SK-N-SH (cell line): ENCODE results near the gene ADAD2. TPM values are rescaled to one million over a fixed set of nuclear protein-coding genes. Genes with fewer than 3 reads are reported as not detected.
A peak's percentile ranks its signal among the peaks of the same experiment; 100 is the strongest.
"Not testable (repeated sequence)": the region's sequence is repeated elsewhere in the genome, so short reads cannot be mapped to it uniquely, and the experiment has no call there.

Source experiments
- CTCF ChIA-PET: fragments of 300-600, 350-600 bp; formaldehyde crosslinking; extraction: SDS; loops from one replicate; lab custom pipeline; 2021; lab: Yijun Ruan, JAX
- POLR2A ChIA-PET: fragments of 350-600 bp; sonication (Branson Sonifier 250); formaldehyde crosslinking; extraction: SDS; loops from one replicate; lab custom pipeline; 2020; ENCODE audit warnings: antibody characterized with exemption, inconsistent platforms; lab: Yijun Ruan, JAX
- DNase-seq: peaks from one replicate; pipeline ENCODE4 v3.0.0; 2012
- H2AFZ ChIP-seq: fragments of 200-600 bp; sonication (generic); 2 replicates; pipeline ENCODE4 v1.8.1; 2016; ENCODE audit warnings: antibody characterized with exemption, mild to moderate bottlenecking, low read depth
- H3F3A ChIP-seq: fragments of 200-600 bp; sonication (generic); replicated peaks from 2 replicates; pipeline ENCODE3; 2016; ENCODE audit warnings: antibody characterized with exemption, mild to moderate bottlenecking; ENCODE audit not compliant: insufficient read depth
- H3K27ac ChIP-seq, 2 experiments: fragments of 200-500 bp in 1 of 2; fragments of 200-600 bp in 1 of 2; sonication (Bioruptor generic) in 1 of 2; sonication (generic), shearing (Covaris generic) in 1 of 2; 2 replicates each; pipeline versions ENCODE4 v1.5.1 to v1.6.1; 2014 to 2016; ENCODE audit warnings: low read depth in 2 of 2, inconsistent platforms in 1 of 2, low read length in 1 of 2, mild to moderate bottlenecking in 1 of 2, mixed read lengths in 1 of 2
- H3K27me3 ChIP-seq: fragments of 200-600 bp; sonication (generic), shearing (Covaris generic); 2 replicates; pipeline ENCODE4 v1.6.1; 2016; ENCODE audit warnings: mixed run types; ENCODE audit not compliant: insufficient read depth
- H3K36me3 ChIP-seq, 2 experiments: fragments of 200-500 bp in 1 of 2; fragments of 200-600 bp in 1 of 2; sonication (Bioruptor generic) in 1 of 2; sonication (generic) in 1 of 2; replicated peaks in 1 of 2; 2 replicates each; pipeline versions ENCODE3 to v1.5.1; 2014 to 2016; ENCODE audit warnings: low read length in 1 of 2, mild to moderate bottlenecking in 1 of 2; ENCODE audit not compliant: insufficient read depth in 2 of 2, control insufficient read depth in 1 of 2
- H3K4me1 ChIP-seq, 2 experiments: fragments of 200-500 bp in 1 of 2; fragments of 200-600 bp in 1 of 2; sonication (Bioruptor generic) in 1 of 2; sonication (generic), shearing (Covaris generic) in 1 of 2; 2 replicates each; pipeline versions ENCODE4 v1.5.1 to v1.6.1; 2014 to 2016; ENCODE audit warnings: low read depth in 1 of 2, low read length in 1 of 2, mixed run types in 1 of 2; ENCODE audit not compliant: insufficient read depth in 2 of 2, control insufficient read depth in 1 of 2
- H3K4me2 ChIP-seq: fragments of 200-600 bp; sonication (generic), shearing (Covaris generic); 2 replicates; pipeline ENCODE4 v1.6.1; 2017; ENCODE audit warnings: mixed run types
- H3K4me3 ChIP-seq, 2 experiments: fragments of 200-500 bp in 1 of 2; fragments of 200-600 bp in 1 of 2; sonication (Bioruptor generic) in 1 of 2; sonication (generic), shearing (Covaris generic) in 1 of 2; 2 replicates each; pipeline versions ENCODE4 v1.5.1 to v1.8.1; 2014 to 2016; ENCODE audit warnings: low read depth in 2 of 2, inconsistent platforms in 1 of 2, low read length in 1 of 2, mild to moderate bottlenecking in 1 of 2, mixed read lengths in 1 of 2, moderate library complexity in 1 of 2
- H3K79me2 ChIP-seq: fragments of 200-600 bp; sonication (generic); 2 replicates; pipeline ENCODE4 v1.8.1; 2017; ENCODE audit warnings: mild to moderate bottlenecking; ENCODE audit not compliant: insufficient read depth
- H3K9ac ChIP-seq: fragments of 200-600 bp; sonication (generic); 2 replicates; pipeline ENCODE4 v1.6.1; 2017; ENCODE audit warnings: mixed run types
- H3K9me2 ChIP-seq: fragments of 200-600 bp; sonication (generic); 2 replicates; pipeline ENCODE4 v1.6.1; 2017; ENCODE audit warnings: mixed run types
- H3K9me3 ChIP-seq: fragments of 200-600 bp; sonication (generic); 2 replicates; pipeline ENCODE4 v1.6.1; 2017; ENCODE audit warnings: mixed run types, mild to moderate bottlenecking, moderate library complexity
- H4K20me1 ChIP-seq: fragments of 200-600 bp; sonication (generic); 2 replicates; pipeline ENCODE4 v1.6.1; 2017; ENCODE audit warnings: mild to moderate bottlenecking, mixed run types; ENCODE audit not compliant: insufficient read depth
- CHD2 ChIP-seq: fragments of 150-350 bp; IDR thresholded peaks from 2 replicates; pipeline ENCODE4 v1.6.1; 2018; ENCODE audit warnings: low read length; ENCODE audit not compliant: partially characterized antibody
- EP300 ChIP-seq, 2 experiments: IDR thresholded peaks; 2 replicates each; pipeline versions ENCODE4 v1.4.0 to v1.6.1; 2012; ENCODE audit warnings: borderline replicate concordance in 1 of 2, low read depth in 1 of 2, low read length in 1 of 2
- FOSL2 ChIP-seq: IDR thresholded peaks from 2 replicates; pipeline ENCODE4 v1.4.0; 2012; ENCODE audit warnings: low read depth, mild to moderate bottlenecking, moderate library complexity, borderline replicate concordance
- FOXJ3 ChIP-seq: sonication (generic); formaldehyde crosslinking; IDR thresholded peaks from 2 replicates; pipeline ENCODE4 v1.5.1; 2020; ENCODE audit warnings: mild to moderate bottlenecking, missing genetic modification reagents
- FOXM1 ChIP-seq: IDR thresholded peaks from 2 replicates; pipeline ENCODE4 v1.4.0; 2012; ENCODE audit warnings: low read depth, mild to moderate bottlenecking
- GATA2 ChIP-seq: sonication (generic); formaldehyde crosslinking; IDR thresholded peaks from 2 replicates; pipeline ENCODE4 v1.5.0; 2020; ENCODE audit warnings: mild to moderate bottlenecking, missing genetic modification reagents
- JUND ChIP-seq: IDR thresholded peaks from 2 replicates; pipeline ENCODE4 v1.4.0; 2012
- MEF2A ChIP-seq: IDR thresholded peaks from 2 replicates; pipeline ENCODE4 v1.4.0; 2012; ENCODE audit warnings: low read depth, borderline replicate concordance
- NRF1 ChIP-seq: IDR thresholded peaks from 2 replicates; pipeline ENCODE4 v1.6.1; 2012; ENCODE audit warnings: low read depth, mild to moderate bottlenecking, low read length
- POLR2AphosphoS5 ChIP-seq: IDR thresholded peaks from 2 replicates; pipeline ENCODE4 v1.6.1; 2012; ENCODE audit warnings: low read depth, low read length
- RAD21 ChIP-seq: IDR thresholded peaks from 2 replicates; pipeline ENCODE4 v1.6.1; 2012; ENCODE audit warnings: mild to moderate bottlenecking, low read length
- RCOR1 ChIP-seq: fragments of 150-350 bp; IDR thresholded peaks from 2 replicates; pipeline ENCODE4 v1.6.1; 2017; ENCODE audit warnings: antibody characterized with exemption, low read length
- RFX5 ChIP-seq: IDR thresholded peaks from 2 replicates; pipeline ENCODE4 v1.6.1; 2012; ENCODE audit warnings: mild to moderate bottlenecking, improper control_type of control experiment, low read length
- RXRA ChIP-seq: IDR thresholded peaks from 2 replicates; pipeline ENCODE4 v1.4.0; 2012; ENCODE audit warnings: low read depth, mild to moderate bottlenecking, borderline replicate concordance
- SIN3A ChIP-seq: IDR thresholded peaks from 2 replicates; pipeline ENCODE4 v1.6.1; 2012; ENCODE audit warnings: low read depth, mild to moderate bottlenecking, low read length, moderate library complexity, borderline replicate concordance
- TCF12 ChIP-seq: IDR thresholded peaks from 2 replicates; pipeline ENCODE4 v1.4.0; 2012
- YY1 ChIP-seq: IDR thresholded peaks from 2 replicates; pipeline ENCODE4 v1.4.0; 2012; ENCODE audit warnings: low read depth, mild to moderate bottlenecking
- WGBS: methylation state at CpG from one replicate; pipeline ENCODE4 v1.1.6; 2017; ENCODE audit warnings: low lambda C conversion rate; 5-methylcytosine and 5-hydroxymethylcytosine counted together
- polyA plus RNA-seq, 3 experiments: library from polyadenylated mRNA; depleted of rRNA; stranded (reverse); fragments of >200 nt; gene quantifications; 2 replicates each; pipeline ENCODE4 v1.2.3, GENCODE V29; 2012
- TF ChIP-seq, protein P1 (sequence below): fragments of 150-350 bp; IDR thresholded peaks from 2 replicates; pipeline ENCODE4 v1.6.1; 2016; ENCODE audit warnings: mild to moderate bottlenecking, low read depth, low read length
- TF ChIP-seq, protein P2 (sequence below): IDR thresholded peaks from 2 replicates; pipeline ENCODE4 v1.4.0; 2012; ENCODE audit warnings: low read depth
- TF ChIP-seq, protein P3 (sequence below): IDR thresholded peaks from 2 replicates; pipeline ENCODE4 v1.4.0; 2012; ENCODE audit warnings: low read depth, borderline replicate concordance

Gene ADAD2
- polyA plus RNA-seq, 1 of the 3 experiments (the other 2 are of a cell fraction) = not detected

DNA sequence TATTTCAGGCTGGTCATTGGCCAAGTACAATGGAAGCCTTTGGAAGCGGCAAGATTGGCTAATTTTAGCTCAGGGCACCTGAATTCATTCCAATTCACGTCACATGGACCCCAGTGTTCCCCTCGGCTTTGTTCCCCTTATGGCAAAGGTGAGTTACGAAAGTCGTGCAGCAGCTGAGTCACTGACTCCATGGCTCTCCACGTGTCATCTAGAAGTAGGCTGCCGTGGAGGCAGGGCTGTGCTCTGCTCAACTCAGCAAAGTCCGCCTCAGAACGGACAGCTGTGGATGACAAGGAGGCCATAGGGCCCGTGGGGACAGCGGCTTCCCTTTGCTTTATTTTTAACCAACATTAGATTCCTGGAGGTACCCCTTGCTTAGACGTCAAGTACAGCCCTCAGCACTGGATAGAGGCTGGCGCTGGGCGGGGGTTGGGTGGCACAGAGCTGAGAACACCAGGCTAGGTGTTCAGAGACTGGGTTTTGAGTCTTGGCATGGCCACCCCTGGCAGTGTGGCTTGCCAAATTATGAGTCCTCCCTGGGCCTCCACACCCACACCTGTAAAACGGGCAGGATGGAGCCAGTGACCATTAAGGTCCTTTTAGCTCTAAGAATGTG is 23.6 kb downstream of the ADAD2 start:
- Histone ChIP-seq H2AFZ (no peak overlapping the region), H4K20me1 (no peaks in the 10 kb centered on the region), H3K4me2 (no peak overlapping the region), H3K36me3 (no peaks in the 10 kb centered on the region), H3K9me3 (no peaks in the 10 kb centered on the region), H3K27me3 (no peaks in the 10 kb centered on the region), H3K4me3 (no peak overlapping the region), H3K4me1 (peaks cover 0 to 18% of the 10 kb centered on the region in 2 experiments; a peak in 1 of 4 replicates), H3K79me2 (no peaks in the 10 kb centered on the region), H3K9ac (no peak overlapping the region), H3F3A (no peaks in the 10 kb centered on the region), H3K27ac (no peak overlapping the region), H3K9me2 (no peaks in the 10 kb centered on the region)
- WGBS = 79% methylated on average over 10 of the region's 15 CpGs
- CTCF ChIA-PET = interaction anchor here (1.4 to 2.1 kb wide), 3 partner anchors 21 to 270 kb away, joined by 3 to 5 read pairs (median 5); partner anchors contain the start of gene TAF1C
- no peak for DNase-seq
- POLR2A ChIA-PET = no interaction called here
- TF ChIP-seq RXRA (no peak), FOXJ3 (CRISPR knock-in tag) (no peak), POLR2AphosphoS5 (no peak), RAD21 (no peak), YY1 (no peak), SIN3A (no peak), MEF2A (no peak), CHD2 (no peak), JUND (no peak), NRF1 (no peak)
- TF ChIP-seq, protein P1, sequence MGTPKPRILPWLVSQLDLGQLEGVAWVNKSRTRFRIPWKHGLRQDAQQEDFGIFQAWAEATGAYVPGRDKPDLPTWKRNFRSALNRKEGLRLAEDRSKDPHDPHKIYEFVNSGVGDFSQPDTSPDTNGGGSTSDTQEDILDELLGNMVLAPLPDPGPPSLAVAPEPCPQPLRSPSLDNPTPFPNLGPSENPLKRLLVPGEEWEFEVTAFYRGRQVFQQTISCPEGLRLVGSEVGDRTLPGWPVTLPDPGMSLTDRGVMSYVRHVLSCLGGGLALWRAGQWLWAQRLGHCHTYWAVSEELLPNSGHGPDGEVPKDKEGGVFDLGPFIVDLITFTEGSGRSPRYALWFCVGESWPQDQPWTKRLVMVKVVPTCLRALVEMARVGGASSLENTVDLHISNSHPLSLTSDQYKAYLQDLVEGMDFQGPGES = no peak
- TF ChIP-seq, protein P2, sequence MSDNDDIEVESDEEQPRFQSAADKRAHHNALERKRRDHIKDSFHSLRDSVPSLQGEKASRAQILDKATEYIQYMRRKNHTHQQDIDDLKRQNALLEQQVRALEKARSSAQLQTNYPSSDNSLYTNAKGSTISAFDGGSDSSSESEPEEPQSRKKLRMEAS = no peak

DNA sequence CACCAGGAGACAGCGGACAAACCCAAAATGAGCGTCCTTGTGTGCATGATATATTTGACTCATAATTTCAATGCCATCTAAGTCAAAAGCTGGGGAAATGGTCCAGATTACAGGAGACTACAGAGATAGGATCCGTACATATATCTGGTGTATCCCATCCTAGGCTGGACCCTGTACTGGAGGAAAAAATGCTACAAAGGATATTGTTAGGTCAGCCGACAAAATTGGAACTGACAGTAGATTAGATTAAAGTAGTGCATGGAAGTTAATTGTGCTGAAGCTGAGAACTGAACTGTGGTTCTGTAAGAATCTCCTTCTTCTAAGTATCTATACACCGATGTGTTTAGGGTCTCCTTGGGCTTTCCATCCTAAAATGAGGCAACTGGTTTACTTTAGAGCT is 24.6 kb downstream of the ADAD2 start:
- ChIA-PET POLR2A (no interaction called here), CTCF (interaction anchor here (0.8 to 2.1 kb wide), 4 partner anchors 16 to 269 kb away, joined by 3 to 5 read pairs (median 4); partner anchors contain the start of gene TAF1C)
- peak; percentile 74 for DNase-seq
- peaks cover 0 to 18% of the 10 kb centered on the region in 2 experiments; a peak in 1 of 4 replicates for H3K4me1 ChIP-seq
- no peak overlapping the region for H3K4me3 ChIP-seq
- 22% methylated on average over 5 of the region's 5 CpGs for WGBS
- H3K27ac ChIP-seq = no peak overlapping the region
- H3K9ac ChIP-seq = no peak overlapping the region
- TF ChIP-seq FOXM1 (no peak), EP300 (IDR thresholded peaks at IDR 0.05; ENCODE audit: borderline replicate concordance in 1 of 2, low read depth in 1 of 2, low read length in 1 of 2) (peak in 1 of 2 experiments; percentile 20; a peak in 1 of 4 replicates), CHD2 (peak; percentile 21), RCOR1 (peak; percentile 58; the same call in 1 of the 2 replicates), RXRA (no peak), RFX5 (no peak), TCF12 (peak; percentile 34), GATA2 (peak; percentile 33; the same call in 1 of the 2 replicates), FOSL2 (no peak)
- TF ChIP-seq, protein P1 = no peak
- TF ChIP-seq, protein P3, sequence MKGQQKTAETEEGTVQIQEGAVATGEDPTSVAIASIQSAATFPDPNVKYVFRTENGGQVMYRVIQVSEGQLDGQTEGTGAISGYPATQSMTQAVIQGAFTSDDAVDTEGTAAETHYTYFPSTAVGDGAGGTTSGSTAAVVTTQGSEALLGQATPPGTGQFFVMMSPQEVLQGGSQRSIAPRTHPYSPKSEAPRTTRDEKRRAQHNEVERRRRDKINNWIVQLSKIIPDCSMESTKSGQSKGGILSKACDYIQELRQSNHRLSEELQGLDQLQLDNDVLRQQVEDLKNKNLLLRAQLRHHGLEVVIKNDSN = no peak
- H3K79me2 ChIP-seq = no peaks in the 10 kb centered on the region
- no peaks in the 10 kb centered on the region for H3K9me3 ChIP-seq
- H3K36me3 ChIP-seq = no peaks in the 10 kb centered on the region
- no peak overlapping the region for H2AFZ ChIP-seq
- H3F3A ChIP-seq = no peaks in the 10 kb centered on the region
- no peaks in the 10 kb centered on the region for H3K9me2 ChIP-seq
- no peaks in the 10 kb centered on the region for H4K20me1 ChIP-seq
- H3K4me2 ChIP-seq = no peak overlapping the region
- no peaks in the 10 kb centered on the region for H3K27me3 ChIP-seq

DNA sequence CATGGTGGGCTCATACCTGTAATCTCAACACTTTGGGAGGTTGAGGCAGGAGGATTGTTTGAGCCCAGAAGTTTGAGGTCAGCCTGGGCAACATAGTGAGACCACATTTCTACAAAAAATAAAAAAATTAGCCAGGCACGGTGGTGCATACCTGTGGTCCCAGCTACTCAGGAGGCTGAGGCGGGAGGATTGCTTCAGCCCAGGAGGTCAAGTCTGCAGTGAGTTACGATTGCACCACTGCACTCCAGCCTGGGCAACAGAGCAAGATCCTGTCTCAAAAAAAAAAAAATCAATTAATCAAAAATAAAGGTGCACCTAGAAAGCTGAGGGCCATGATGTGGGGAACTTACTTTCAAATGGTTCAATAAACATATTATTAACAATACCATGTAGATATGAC is 25.2 kb downstream of the ADAD2 start:
- H3K79me2 ChIP-seq, H3K4me3 ChIP-seq, H3K36me3 ChIP-seq, H3F3A ChIP-seq, H4K20me1 ChIP-seq, H3K4me2 ChIP-seq, H3K9ac ChIP-seq, H3K9me2 ChIP-seq, H2AFZ ChIP-seq, DNase-seq, H3K27ac ChIP-seq, POLR2A ChIA-PET, H3K9me3 ChIP-seq, H3K27me3 ChIP-seq: not testable (repeated sequence)
- H3K4me1 ChIP-seq = peaks cover 0 to 18% of the 10 kb centered on the region in 2 experiments; a peak in 1 of 4 replicates
- 80% methylated on average over 3 of the region's 3 CpGs for WGBS
- CTCF ChIA-PET = interaction anchor here (0.8 to 2.1 kb wide), 3 partner anchors 16 to 268 kb away, joined by 4 to 5 read pairs (median 5); partner anchors contain the start of gene TAF1C
